Measurements from ENCODE around the gene FHOD1. TPM values are rescaled to one million over a fixed set of nuclear protein-coding genes. Genes with fewer than 3 reads are reported as not detected.
A peak's percentile ranks its signal among the peaks of the same experiment; 100 is the strongest.

The FHOD1 gene
- polyA plus RNA-seq, 3 donors: 11.3 to 41.7 (median 33.4) TPM

GRCh38 chr16:67240506-67240905 lies 6.8 kb downstream of the FHOD1 start:
- WGBS, 3 donors: 73 to 82% (median 75%) methylated on average over 4 of the region's 4 CpGs
- no peak overlapping the region for H3K27ac ChIP-seq (ENCODE audit: low read depth, low read length)

DNA sequence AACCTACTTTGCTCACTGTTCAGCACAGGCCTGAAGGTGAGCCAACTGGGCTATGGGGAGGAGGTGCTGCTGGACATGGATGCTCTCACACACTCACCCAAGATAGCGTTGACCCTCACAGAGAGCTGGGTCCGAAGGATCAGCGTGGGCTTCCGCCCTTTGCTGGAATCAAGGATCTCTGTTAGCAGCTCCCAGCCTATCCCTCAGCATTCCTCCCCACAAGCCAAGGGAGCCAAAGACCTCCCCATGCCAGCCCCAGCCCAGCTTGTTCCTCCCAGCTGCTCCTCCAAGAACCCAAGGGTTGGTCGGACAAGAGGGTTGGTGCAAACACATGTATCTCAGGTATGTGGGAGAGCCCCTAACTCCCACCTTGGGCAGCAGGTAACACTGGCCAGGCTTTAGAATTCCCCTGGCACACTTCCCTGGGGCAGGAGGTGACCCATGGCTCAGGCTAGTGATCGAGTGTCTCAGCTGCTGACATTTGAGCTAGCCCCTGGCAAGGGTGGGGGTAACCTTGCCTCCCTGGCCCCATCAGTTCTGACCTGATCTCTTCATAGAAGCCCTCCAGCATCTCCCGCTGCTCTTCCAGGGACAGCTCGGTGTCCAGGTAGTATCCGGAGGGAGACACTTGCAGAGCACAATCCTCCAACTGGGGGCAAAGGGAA lies 8.3 kb downstream of the FHOD1 start:
- no peak overlapping the region for H3K27ac ChIP-seq (ENCODE audit: low read depth, low read length)
- 89 to 95% (median 89%) methylated on average over 9 of the region's 9 CpGs for WGBS, 3 donors

- H3K27ac ChIP-seq (ENCODE audit: low read depth, low read length): no peak overlapping the region
- 95 to 97% (median 96%) methylated on average over 3 of the region's 3 CpGs for WGBS, 3 donors
These were observed 9.1 kb downstream of the FHOD1 start for GRCh38 chr16:67238278-67238575.

GRCh38 chr16:67237396-67238277 lies 9.6 kb downstream of the FHOD1 start:
- H3K27ac ChIP-seq (ENCODE audit: low read depth, low read length): no peak overlapping the region
- 83 to 84% (median 83%) methylated on average over 16 of the region's 16 CpGs for WGBS, 3 donors

- no peak overlapping the region for H3K27ac ChIP-seq (ENCODE audit: low read depth, low read length)
- WGBS, 3 donors: 82 to 85% (median 84%) methylated on average over 46 to 50 of the region's 50 CpGs
These were observed 10.5 kb downstream of the FHOD1 start for GRCh38 chr16:67236563-67237395.

DNA sequence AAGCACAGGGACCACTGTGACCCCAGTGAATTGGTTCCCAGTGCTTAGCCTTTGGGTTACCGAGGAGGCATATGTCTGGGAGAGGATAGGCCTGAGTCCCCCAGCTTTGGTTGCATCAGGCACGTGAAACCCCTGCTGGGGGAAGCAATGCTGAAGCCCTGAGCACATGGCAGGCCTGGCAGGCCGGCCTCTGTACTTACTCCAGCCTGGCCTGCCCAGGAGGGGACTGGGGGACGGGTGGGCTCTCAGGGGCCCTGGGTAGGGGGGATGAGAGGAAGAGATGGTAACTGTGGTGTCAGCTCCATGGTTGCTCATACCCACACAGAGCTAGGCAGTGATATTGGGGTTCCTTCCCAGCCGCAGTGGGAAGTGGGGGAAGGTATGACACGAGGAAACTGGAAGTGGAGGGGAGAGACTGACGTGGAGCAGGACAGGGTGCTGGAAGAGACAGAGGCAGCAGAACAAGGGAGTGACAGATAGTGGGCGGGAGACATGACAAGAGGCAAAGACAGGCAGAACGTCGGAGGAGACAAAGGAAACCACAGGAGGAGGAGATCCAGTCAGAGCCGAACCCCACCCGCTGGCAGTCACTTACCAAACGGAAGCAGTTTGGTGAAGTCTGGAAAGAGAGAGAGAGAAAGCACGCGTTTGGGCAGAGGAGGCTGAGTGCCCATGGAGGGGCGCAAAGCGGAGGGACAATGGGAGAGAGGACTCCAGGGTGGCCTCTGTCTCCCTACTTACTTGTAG lies 11.3 kb downstream of the FHOD1 start:
- 83 to 88% (median 86%) methylated on average over 17 of the region's 17 CpGs for WGBS, 3 donors
- no peak overlapping the region for H3K27ac ChIP-seq (ENCODE audit: low read depth, low read length)

DNA sequence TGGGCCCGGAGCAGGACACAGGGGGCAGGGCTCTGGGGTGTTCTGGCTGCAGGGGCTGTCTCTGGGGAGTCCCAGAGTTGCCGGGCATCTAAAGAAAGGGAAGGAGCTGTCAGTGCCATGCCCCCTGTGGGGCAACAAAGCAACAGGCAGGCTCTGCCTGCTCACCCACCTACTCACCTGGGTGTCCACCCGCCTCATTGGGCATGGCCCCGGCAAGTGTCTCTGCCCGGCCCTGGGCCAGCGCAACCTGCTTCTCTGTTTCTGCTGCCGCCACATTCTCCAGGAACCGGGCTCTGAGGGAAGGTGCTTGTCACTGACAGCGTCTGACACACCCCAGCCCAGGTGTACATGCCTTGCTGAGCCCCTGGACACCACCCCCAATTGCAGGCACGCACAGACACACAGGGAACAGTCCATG lies 13.1 kb downstream of the FHOD1 start:
- H3K27ac ChIP-seq (ENCODE audit: low read depth, low read length): no peak overlapping the region
- 93 to 98% (median 95%) methylated on average over 9 to 10 of the region's 10 CpGs for WGBS, 3 donors

- 65 to 77% (median 71%) methylated on average over 7 of the region's 7 CpGs for WGBS, 3 donors
These were observed 13.7 kb downstream of the FHOD1 start for GRCh38 chr16:67233596-67233995.

GRCh38 chr16:67230809-67231660 lies 16.2 kb downstream of the FHOD1 start:
- no peak overlapping the region for H3K27ac ChIP-seq (ENCODE audit: low read depth, low read length)
- WGBS, 3 donors: 74 to 91% (median 85%) methylated on average over 12 of the region's 12 CpGs

More at GRCh38 chr16:67233596-67233995, 13.7 kb downstream of the FHOD1 start:
- H3K27ac ChIP-seq (ENCODE audit: low read depth, low read length): no peak overlapping the region

GRCh38 chr16:67229906-67230808 lies 17.1 kb downstream of the FHOD1 start:
- H3K27ac ChIP-seq (ENCODE audit: low read depth, low read length): no peak overlapping the region
- WGBS, 3 donors: 89 to 93% (median 91%) methylated on average over 32 of the region's 32 CpGs

- WGBS, 3 donors: 82 to 85% (median 85%) methylated on average over 9 of the region's 9 CpGs
- no peak overlapping the region for H3K27ac ChIP-seq (ENCODE audit: low read depth, low read length)
These were observed 18.4 kb downstream of the FHOD1 start for GRCh38 chr16:67228905-67229304.

DNA sequence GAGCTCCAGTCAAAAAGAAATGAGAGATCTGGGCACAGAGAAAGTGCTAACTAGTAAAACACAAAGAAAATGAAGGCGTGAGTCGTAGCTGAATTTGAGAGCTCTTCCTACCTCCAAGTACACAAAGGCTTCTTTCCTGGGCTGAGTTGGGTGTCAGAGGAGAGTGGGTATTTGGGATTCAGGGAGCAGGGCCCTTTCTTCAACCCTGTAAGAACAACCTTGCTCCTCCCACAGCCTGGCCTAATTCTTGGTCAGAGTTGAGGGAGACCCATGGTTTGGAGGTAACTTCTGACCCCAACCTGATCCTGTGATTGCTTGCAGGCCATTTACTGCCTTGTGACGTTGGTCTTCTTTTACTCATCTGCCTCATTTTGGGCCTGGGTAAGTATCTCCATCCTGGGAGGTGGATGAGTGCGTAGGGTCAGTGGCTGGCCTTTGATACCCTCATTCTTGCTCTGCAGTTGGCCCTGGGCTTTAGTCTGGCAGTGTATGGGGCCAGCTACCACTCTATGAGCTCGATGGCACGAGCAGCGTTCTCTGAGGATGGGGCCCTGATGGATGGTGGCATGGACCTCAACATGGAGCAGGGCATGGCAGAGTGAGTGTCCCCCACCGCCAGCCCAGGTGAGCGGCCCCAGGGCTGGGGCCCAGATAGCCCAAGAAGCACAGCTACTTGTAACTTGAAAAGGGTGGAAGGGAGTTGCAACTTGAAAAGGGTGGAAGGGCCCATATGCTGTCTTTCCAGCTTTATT lies 19.1 kb downstream of the FHOD1 start:
- WGBS, 3 donors: 79 to 91% (median 88%) methylated on average over 9 of the region's 9 CpGs
- H3K27ac ChIP-seq (ENCODE audit: low read depth, low read length): no peak overlapping the region

GRCh38 chr16:67227567-67227921 lies 19.7 kb downstream of the FHOD1 start:
- no peak overlapping the region for H3K27ac ChIP-seq (ENCODE audit: low read depth, low read length)
- WGBS, 3 donors: 10% methylated on average over 12 of the region's 12 CpGs

DNA sequence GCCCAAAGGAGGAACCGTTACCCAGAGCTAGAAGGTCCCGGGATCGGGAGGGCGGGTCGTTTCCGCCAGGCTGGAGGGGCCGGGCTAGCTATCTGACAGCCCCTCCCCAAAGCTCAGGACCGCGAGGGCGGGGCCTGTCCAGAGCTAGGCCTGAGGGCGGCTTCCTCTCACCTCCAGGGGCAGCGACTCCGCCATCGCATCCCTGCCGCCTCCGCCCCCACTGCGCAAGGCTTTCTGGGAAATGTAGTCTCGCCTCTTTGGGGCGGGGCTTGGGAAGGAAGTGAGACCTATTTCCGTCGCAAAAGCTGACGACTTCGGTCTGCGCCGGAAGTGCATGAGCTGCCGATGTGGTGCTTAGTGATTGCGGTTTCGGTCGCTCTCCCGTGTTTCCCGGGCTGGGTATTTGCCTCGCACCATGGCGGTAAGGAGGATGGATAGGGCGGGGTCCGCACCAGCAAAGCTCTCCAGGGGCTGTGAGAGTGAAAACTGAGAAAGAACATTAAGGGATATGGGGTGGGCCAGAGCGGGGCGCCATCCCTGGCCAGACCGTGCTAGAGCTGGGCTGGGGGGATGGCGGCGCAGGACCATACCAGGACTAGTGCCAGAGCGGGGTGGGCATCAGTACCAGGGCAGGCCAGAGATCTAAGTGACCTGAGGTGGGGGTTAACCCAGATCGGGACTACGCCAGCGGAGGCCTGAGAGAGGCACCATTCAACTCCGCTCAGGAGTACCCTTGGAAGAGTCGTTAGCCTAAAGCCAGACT lies 20.3 kb downstream of the FHOD1 start, which contains the start of gene TMEM208:
TMEM208 (plus strand) TSS at position 327 of the 763 bp plus-strand sequence; CDS start at position 416, 89 bp downstream.
- WGBS, 3 donors: 0% methylated on average over 40 to 46 of the region's 46 CpGs
- H3K27ac ChIP-seq (ENCODE audit: low read depth, low read length): peak within 1 kb of the TSS; percentile 17

DNA sequence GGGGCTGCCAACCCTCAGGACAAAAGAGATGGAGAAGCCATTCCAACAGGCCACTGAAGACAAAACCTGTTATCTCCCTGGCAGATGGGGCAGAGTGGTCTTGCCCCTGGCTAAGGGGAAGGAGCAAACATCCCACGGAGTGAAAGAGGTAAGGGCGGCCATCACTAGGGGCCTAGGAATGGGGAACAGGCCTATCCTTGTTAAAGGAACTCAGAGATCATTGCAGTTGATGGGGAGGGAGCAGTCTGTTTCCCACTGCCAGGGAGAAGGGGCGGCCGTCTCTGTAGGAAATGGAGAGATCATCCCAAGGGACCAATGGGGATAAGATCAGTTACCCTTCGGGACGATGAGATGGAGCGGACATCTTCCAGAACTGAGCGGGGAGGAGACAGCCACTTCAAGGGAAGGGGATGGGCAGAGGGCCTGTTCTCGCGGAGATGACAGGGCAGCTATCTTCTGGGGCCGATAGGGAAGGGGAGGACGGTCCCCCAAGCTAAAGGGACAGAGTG lies 20.9 kb downstream of the FHOD1 start:
- peak overlapping the region; percentile 17 for H3K27ac ChIP-seq (ENCODE audit: low read depth, low read length)
- 8 to 10% (median 10%) methylated on average over 11 to 12 of the region's 12 CpGs for WGBS, 3 donors
